Esophagus squamous epithelium (tissue), 4 donors: Measurements from ENCODE around the gene RPH3AL.

Experiments
- CTCF ChIP-seq, 6 experiments: fragments of 450-650 bp in 4 of 6; fragments of 200-600 bp in 2 of 6; sonication (generic) in 2 of 6; IDR thresholded peaks; one replicate each; pipeline ENCODE4 v1.5.1; 2016 to 2019; ENCODE audit warnings: antibody characterized with exemption in 6 of 6, mild to moderate bottlenecking in 4 of 6, moderate library complexity in 4 of 6
- POLR2A ChIP-seq, 4 donors: fragments of 450-650 bp; IDR thresholded peaks; one replicate each; pipeline ENCODE4 v1.6.1; 2017; ENCODE audit warnings: antibody characterized with exemption in 4 of 4, mild to moderate bottlenecking in 4 of 4, moderate library complexity in 3 of 4

GRCh38 chr17:307741-308507 is 44.7 kb downstream of the RPH3AL start:
- TF ChIP-seq CTCF (IDR thresholded peaks at IDR 0.05) (no peak), POLR2A (IDR thresholded peaks at IDR 0.05) (no peak)
